Activated CD8-positive, alpha-beta T cell treated with anti-CD3 and anti-CD28 coated beads, Interleukin-2, amount 10 ng/mL, durations not matched to agents 7 days and 5 days (primary cell): Measurements from ENCODE around the gene B4GALT4. TPM values are rescaled to one million over a fixed set of nuclear protein-coding genes. Genes with fewer than 3 reads are reported as not detected.
"Not testable (repeated sequence)": the region's sequence is repeated elsewhere in the genome, so short reads cannot be mapped to it uniquely, and the experiment has no call there.

Source experiments
- ATAC-seq: fragments of 150-1000 bp; cut with Tn5 transposase; one replicate; pipeline ENCODE4 v1.10.0; 2021; ENCODE audit warnings: moderate library complexity
- CTCF ChIA-PET: fragments of 350-600 bp; sonication (Branson Sonifier 250); formaldehyde crosslinking; loops from one replicate; lab custom pipeline; 2021; ENCODE audit warnings: antibody characterized with exemption; lab: Charles Lee
- POLR2A ChIA-PET: fragments of 350-600 bp; sonication (Branson Sonifier 250); formaldehyde crosslinking; loops from one replicate; lab custom pipeline; 2021; ENCODE audit warnings: antibody characterized with exemption; lab: Charles Lee
- DNase-seq: peaks from one replicate; pipeline ENCODE4 v3.0.0-alpha.2; 2020
- H3K27ac Mint-ChIP-seq: one replicate; pipeline ENCODE4 v1.8.0; 2021; ENCODE audit warnings: mild to moderate bottlenecking, mixed read lengths
- H3K27me3 Mint-ChIP-seq: one replicate; pipeline ENCODE4 v1.8.0; 2021; ENCODE audit warnings: low read depth, mixed read lengths
- H3K36me3 Mint-ChIP-seq: one replicate; pipeline ENCODE4 v1.8.0; 2021; ENCODE audit warnings: low read depth, mixed read lengths
- H3K4me1 Mint-ChIP-seq: one replicate; pipeline ENCODE4 v1.8.0; 2021; ENCODE audit warnings: low read depth, mixed read lengths
- H3K4me3 Mint-ChIP-seq: one replicate; pipeline ENCODE4 v1.8.0; 2021; ENCODE audit warnings: mild to moderate bottlenecking, mixed read lengths
- H3K9me3 Mint-ChIP-seq: one replicate; pipeline ENCODE4 v1.8.0; 2022; ENCODE audit warnings: mixed read lengths; ENCODE audit not compliant: insufficient read depth
- total RNA-seq, 2 experiments: library from RNA; stranded (reverse); gene quantifications; one replicate each; pipeline ENCODE4 v1.2.3, GENCODE V29; 2021

Gene B4GALT4
- total RNA-seq, 2 experiments from 2014 or later = 16.3 to 16.4 TPM

DNA sequence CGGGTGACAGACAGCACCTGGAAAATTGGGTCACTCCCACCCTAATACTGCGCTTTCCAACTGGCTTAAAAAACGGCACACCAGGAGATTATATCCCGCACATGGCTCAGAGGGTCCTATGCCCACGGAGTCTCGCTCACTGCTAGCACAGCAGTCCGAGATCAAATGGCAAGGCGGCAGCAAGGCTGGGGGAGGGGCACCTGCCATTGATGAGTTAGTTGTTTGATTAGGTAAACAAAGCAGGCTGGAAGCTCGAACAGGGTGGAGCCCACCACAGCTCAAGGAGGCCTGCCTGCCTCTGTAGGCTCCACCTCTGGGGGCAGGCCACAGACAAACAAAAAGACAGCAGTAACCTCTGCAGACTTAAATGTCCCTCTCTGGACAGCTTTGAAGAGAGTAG is 75.9 kb downstream of the B4GALT4 start:
- H3K4me3 Mint-ChIP-seq, ATAC-seq, H3K36me3 Mint-ChIP-seq, CTCF ChIA-PET, DNase-seq, H3K27ac Mint-ChIP-seq, H3K9me3 Mint-ChIP-seq, POLR2A ChIA-PET, H3K4me1 Mint-ChIP-seq: not testable (repeated sequence)
- H3K27me3 Mint-ChIP-seq = peaks cover 18% of the 10 kb centered on the region

Other genes with a start within 250 kb of the B4GALT4 start
- gene IGSF11, start 206.0 kb downstream of the B4GALT4 start, total RNA-seq = 1 to 10 TPM; 2.0 to 2.5 TPM
- gene TEX55, start 94.7 kb downstream of the B4GALT4 start, total RNA-seq = not detected
- gene UPK1B, start 67.3 kb downstream of the B4GALT4 start, total RNA-seq = not detected
- 1 to 10 TPM; 2.3 to 2.5 TPM for gene ARHGAP31, start 53.5 kb upstream of the B4GALT4 start, total RNA-seq
- gene TMEM39A, start 222.7 kb upstream of the B4GALT4 start, total RNA-seq = 10 to 100 TPM; 30.5 to 31.2 TPM
- 10 to 100 TPM; 31.6 to 36.0 TPM for gene POGLUT1, start 228.1 kb upstream of the B4GALT4 start, total RNA-seq